HL-60 (cell line): ENCODE measurements around the gene IL15.
"Not testable (repeated sequence)": the region's sequence is repeated elsewhere in the genome, so short reads cannot be mapped to it uniquely, and the experiment has no call there.

Experiments
- DNase-seq, 2 experiments: peaks; one replicate each; pipeline ENCODE4 v3.0.0-alpha.2; 2010 to 2020; ENCODE audit warnings: low read depth in 1 of 2, low spot score in 1 of 2
- H3K27ac ChIP-seq: fragments of 250-450 bp; sonication (Bioruptor Pico); replicated peaks from 2 replicates; pipeline ENCODE4 v1.5.1; 2020; ENCODE audit warnings: mild to moderate bottlenecking, moderate library complexity
- H3K27me3 ChIP-seq: fragments of 250-450 bp; sonication (Bioruptor Pico); 2 replicates; pipeline ENCODE4 v1.5.1; 2021; ENCODE audit warnings: mild to moderate bottlenecking, moderate library complexity; ENCODE audit not compliant: insufficient read depth, poor library complexity, severe bottlenecking
- H3K4me3 ChIP-seq: replicated peaks from 2 replicates; pipeline ENCODE4 v1.5.1; 2011; ENCODE audit warnings: mild to moderate bottlenecking, control low read depth, low read length; ENCODE audit not compliant: insufficient read depth
- GABPA ChIP-seq: IDR thresholded peaks from 2 replicates; pipeline ENCODE4 v1.6.1; 2012; ENCODE audit warnings: low read depth
- POLR2AphosphoS5 ChIP-seq: IDR thresholded peaks from 2 replicates; pipeline ENCODE4 v1.6.1; 2012; ENCODE audit warnings: low read depth
- REST ChIP-seq: IDR thresholded peaks from 2 replicates; pipeline ENCODE4 v1.6.1; 2012; ENCODE audit warnings: low read depth; ENCODE audit not compliant: insufficient replicate concordance
- SPI1 ChIP-seq: IDR thresholded peaks from 2 replicates; pipeline ENCODE4 v1.6.1; 2012; ENCODE audit warnings: low read depth, mild to moderate bottlenecking, borderline replicate concordance
- TF ChIP-seq, protein P1 (sequence below): IDR thresholded peaks from one replicate; pipeline ENCODE4 v1.5.1; 2011; ENCODE audit warnings: low read length, control low read depth, inconsistent platforms; ENCODE audit not compliant: insufficient read depth

IL15 gene

GRCh38 chr4:141686146-141686775 lies 49.9 kb downstream of the IL15 start:
- DNase-seq: no peak
- no peak overlapping the region for H3K4me3 ChIP-seq
- TF ChIP-seq SPI1 (no peak), REST (no peak), GABPA (no peak), POLR2AphosphoS5 (no peak)
- TF ChIP-seq, protein P1, sequence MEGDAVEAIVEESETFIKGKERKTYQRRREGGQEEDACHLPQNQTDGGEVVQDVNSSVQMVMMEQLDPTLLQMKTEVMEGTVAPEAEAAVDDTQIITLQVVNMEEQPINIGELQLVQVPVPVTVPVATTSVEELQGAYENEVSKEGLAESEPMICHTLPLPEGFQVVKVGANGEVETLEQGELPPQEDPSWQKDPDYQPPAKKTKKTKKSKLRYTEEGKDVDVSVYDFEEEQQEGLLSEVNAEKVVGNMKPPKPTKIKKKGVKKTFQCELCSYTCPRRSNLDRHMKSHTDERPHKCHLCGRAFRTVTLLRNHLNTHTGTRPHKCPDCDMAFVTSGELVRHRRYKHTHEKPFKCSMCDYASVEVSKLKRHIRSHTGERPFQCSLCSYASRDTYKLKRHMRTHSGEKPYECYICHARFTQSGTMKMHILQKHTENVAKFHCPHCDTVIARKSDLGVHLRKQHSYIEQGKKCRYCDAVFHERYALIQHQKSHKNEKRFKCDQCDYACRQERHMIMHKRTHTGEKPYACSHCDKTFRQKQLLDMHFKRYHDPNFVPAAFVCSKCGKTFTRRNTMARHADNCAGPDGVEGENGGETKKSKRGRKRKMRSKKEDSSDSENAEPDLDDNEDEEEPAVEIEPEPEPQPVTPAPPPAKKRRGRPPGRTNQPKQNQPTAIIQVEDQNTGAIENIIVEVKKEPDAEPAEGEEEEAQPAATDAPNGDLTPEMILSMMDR: no peak
- no peak overlapping the region for H3K27ac ChIP-seq
- H3K27me3 ChIP-seq: no peaks in the 10 kb centered on the region

GRCh38 chr4:141686879-141687278 lies 50.5 kb downstream of the IL15 start:
- no peaks in the 10 kb centered on the region for H3K27me3 ChIP-seq
- H3K4me3 ChIP-seq: no peak overlapping the region
- no peak for TF ChIP-seq POLR2AphosphoS5
- no peak for TF ChIP-seq GABPA
- TF ChIP-seq SPI1: no peak
- TF ChIP-seq, protein P1: no peak
- no peak for TF ChIP-seq REST
- H3K27ac ChIP-seq: no peak overlapping the region
- DNase-seq: no peak

DNA sequence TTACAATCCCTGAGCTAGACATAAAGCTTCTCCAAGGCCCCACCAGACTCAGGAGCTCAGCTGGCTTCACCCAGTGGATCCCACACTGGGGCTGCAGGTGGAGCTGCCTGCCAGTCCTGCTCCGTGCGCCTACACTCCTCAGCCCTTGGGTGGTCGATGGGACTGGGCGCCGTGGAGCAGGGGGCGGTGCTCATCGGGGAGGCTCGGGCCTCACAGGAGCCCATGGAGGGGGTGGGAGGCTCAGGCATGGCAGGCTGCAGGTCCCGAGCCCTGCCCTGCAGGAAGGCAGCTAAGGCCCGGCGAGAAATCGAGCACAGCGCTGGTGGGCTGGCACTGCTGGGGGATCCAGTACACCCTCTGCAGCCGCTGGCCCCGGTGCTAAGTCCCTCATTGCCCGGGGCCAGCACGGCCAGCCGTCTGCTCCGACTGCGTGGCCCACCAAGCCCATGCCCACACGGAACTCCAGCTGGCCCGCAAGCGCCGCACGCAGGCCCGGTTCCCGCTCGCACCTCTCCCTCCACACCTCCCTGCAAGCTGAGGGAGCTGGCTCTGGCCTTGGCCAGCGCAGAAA lies 53.4 kb downstream of the IL15 start:
- not testable (repeated sequence) for H3K27ac ChIP-seq, H3K27me3 ChIP-seq, H3K4me3 ChIP-seq, DNase-seq

- DNase-seq, H3K4me3 ChIP-seq, H3K27ac ChIP-seq, H3K27me3 ChIP-seq: not testable (repeated sequence)
These were observed 54.9 kb downstream of the IL15 start for GRCh38 chr4:141691247-141691646.

- TF ChIP-seq GABPA: no peak
- TF ChIP-seq, protein P1: no peak
- no peak for TF ChIP-seq REST
- DNase-seq: no peak
- no peak overlapping the region for H3K27ac ChIP-seq
These were observed 55.7 kb downstream of the IL15 start for GRCh38 chr4:141692081-141692480.

More at GRCh38 chr4:141692081-141692480, 55.7 kb downstream of the IL15 start:
- H3K4me3 ChIP-seq: no peak overlapping the region
- H3K27me3 ChIP-seq: no peaks in the 10 kb centered on the region
